Right lobe of liver (tissue), 4 donors: ENCODE measurements around the gene GALNTL6.

Experiments
- POLR2A ChIP-seq: fragments of 450-650 bp; IDR thresholded peaks from one replicate; pipeline ENCODE4 v1.6.1; 2017; ENCODE audit warnings: antibody characterized with exemption, mild to moderate bottlenecking
- TF ChIP-seq, protein P1 (sequence below), 4 donors: fragments of 200-600 bp in 3 of 4; fragments of 450-650 bp in 1 of 4; IDR thresholded peaks; one replicate each; pipeline versions ENCODE4 v1.5.1 to v1.8.0; 2016 to 2022; ENCODE audit warnings: antibody characterized with exemption in 4 of 4, mild to moderate bottlenecking in 2 of 4
- donor health status: DM: no; HTN: no; CAD: no.
- donor health status: DM: no; HTN: no; CAD: no.
- donor health status: DM: no; HTN: yes; CAD: no.

DNA sequence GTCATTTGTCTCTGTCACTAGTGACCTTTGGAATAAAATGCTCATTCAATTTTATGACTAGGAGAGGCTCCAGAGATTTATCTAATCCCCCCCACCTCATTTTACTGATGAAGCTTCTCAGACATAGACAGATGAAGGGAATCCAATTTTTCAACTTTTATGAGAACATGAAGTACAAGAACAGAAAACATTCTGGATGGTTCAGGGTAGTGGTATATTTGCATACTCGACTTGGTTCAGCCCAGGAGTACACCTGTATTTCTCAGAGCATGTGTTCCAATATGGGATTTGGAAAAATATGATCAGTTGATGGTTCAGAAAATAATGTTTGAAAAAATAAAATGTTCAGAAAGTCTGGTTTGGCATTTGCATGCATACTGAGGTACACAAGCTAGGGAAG is 1224.0 kb downstream of the GALNTL6 start:
- TF ChIP-seq, protein P1, sequence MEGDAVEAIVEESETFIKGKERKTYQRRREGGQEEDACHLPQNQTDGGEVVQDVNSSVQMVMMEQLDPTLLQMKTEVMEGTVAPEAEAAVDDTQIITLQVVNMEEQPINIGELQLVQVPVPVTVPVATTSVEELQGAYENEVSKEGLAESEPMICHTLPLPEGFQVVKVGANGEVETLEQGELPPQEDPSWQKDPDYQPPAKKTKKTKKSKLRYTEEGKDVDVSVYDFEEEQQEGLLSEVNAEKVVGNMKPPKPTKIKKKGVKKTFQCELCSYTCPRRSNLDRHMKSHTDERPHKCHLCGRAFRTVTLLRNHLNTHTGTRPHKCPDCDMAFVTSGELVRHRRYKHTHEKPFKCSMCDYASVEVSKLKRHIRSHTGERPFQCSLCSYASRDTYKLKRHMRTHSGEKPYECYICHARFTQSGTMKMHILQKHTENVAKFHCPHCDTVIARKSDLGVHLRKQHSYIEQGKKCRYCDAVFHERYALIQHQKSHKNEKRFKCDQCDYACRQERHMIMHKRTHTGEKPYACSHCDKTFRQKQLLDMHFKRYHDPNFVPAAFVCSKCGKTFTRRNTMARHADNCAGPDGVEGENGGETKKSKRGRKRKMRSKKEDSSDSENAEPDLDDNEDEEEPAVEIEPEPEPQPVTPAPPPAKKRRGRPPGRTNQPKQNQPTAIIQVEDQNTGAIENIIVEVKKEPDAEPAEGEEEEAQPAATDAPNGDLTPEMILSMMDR (IDR thresholded peaks at IDR 0.05), result no peak
- no peak for TF ChIP-seq POLR2A
